ENCODE measurements around the gene DYNLT1.
"Not testable (repeated sequence)": the region's sequence is repeated elsewhere in the genome, so short reads cannot be mapped to it uniquely, and the experiment has no call there.

The DYNLT1 gene

GRCh38 chr6:158644231-158645063 lies at the start of gene DYNLT1:
Gene DYNLT1, minus strand, starts transcription at chr6:158644743. Its CDS starts 35 bp downstream, at chr6:158644708.
- peak; percentile 75 to 89 for DNase-seq

GRCh38 chr6:158688860-158689259 lies 44.3 kb upstream of the DYNLT1 start:
- no peak for DNase-seq

DNA sequence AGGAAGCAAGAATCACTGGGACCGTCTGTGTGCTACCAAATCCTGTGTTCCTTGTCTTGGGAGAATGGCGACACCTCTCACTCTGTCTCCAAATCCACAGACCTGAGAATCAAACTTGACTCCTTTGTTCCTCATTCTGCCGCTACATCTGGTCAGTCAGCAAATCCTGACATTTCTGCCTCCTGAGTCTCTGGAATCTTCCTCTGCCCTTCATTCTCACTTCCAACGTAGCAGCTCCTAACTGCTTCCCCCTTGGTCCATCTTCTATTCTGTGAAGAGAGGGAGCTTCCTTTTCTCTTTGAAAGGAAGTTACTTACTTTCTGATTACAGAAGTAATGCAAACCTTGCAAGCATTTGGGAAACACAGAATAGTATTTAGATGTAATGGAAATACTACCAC lies 43.0 kb upstream of the DYNLT1 start:
- peak; percentile 13 to 34 for DNase-seq

GRCh38 chr6:158686791-158687381 lies 42.3 kb upstream of the DYNLT1 start:
- peak; percentile 91 to 94 for DNase-seq

GRCh38 chr6:158686311-158686710 lies 41.8 kb upstream of the DYNLT1 start:
- no peak for DNase-seq

- DNase-seq: no peak
Measured at GRCh38 chr6:158684745-158685324, 40.3 kb upstream of the DYNLT1 start.

DNA sequence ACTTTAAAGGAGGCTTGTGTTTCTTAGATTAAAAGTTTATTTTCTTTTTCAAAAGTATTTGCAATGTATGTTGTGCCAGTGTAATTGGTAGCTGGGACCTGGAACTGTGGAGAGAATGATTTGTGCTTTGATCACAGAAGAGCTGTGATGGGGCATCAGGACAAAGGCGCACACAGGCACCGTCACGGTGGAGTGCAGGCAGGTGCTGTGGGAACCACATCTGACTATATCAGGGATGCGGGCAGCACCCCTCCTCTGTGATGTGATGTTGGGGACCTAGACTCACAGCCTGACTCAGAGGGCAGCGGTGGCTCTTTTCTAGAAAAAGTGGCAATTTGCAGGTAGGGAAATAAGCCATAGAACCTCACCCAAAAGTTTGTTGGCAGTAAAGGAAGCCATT lies 39.8 kb upstream of the DYNLT1 start:
- DNase-seq: no peak

DNA sequence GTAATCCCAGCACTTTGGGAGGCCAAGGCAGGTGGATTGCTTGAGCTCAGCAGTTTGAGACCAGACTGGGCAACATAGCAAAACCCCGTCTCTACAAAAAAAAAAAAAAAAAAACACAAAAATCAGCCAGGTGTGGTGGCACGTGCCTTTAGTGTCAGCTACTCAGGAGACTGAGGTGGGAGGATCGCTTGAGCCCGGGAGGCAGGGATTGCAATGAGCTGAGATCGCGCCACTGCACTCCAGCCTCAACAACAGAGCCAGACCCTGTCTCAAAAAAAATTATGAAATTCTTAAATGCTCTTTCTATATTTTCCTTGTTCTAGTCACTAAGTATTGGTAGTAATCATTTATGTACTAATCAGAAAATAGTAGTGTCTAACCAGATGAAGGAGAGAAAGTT lies 35.9 kb upstream of the DYNLT1 start:
- DNase-seq: no peak

DNA sequence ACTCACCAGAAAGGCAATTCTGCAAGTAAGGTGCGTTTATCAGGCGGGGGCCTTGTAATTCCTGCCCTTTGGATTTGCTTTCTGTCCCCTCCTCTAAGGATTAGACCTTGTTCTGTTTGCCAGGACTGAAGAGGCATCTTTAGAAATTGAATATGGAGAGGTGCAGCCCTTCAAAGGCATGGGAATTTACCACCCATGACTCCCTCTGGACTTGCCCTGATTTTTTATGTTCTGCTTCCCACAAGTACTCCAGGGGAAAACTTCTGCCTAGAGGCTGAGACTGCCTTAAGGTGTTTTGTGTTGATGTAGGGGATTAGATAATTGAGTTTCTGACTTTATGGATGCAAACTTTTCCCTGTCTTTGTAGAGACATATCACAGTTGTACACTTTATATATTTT lies 35.5 kb upstream of the DYNLT1 start:
- DNase-seq: no peak

DNA sequence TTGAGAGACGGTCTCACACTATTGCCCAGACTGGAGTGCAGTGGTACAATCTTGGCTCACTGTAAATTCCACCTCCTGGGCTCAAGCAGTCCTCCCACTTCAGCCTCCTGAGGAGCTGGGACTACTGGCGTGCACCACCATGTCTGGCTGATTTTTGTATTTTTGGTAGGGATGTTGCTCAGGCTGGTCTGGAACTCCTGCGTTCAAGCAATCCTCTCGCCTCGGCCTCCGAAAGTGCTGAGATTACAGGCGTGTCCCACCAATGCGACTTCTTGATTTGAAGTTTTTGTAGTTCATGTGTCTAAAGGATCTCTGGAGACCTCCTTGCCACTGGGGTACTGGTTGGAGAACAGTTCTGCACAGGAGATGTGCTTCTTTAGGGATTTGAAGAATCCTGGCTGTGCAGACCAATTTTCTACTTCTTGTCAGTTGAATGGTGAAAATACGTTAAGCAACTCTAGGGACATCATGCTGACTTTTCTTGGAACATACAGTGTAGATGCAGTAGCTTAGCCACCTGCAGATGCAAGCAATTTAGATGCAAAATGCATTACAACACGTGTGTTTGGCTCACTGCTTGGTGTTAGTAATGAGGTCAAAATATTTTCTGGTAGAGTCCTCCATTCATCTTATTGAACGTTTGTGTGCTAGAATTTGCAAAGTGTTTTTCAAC lies 33.5 kb upstream of the DYNLT1 start:
- DNase-seq: no peak

GRCh38 chr6:158677094-158677493 lies 32.6 kb upstream of the DYNLT1 start:
- DNase-seq: not testable (repeated sequence)

DNA sequence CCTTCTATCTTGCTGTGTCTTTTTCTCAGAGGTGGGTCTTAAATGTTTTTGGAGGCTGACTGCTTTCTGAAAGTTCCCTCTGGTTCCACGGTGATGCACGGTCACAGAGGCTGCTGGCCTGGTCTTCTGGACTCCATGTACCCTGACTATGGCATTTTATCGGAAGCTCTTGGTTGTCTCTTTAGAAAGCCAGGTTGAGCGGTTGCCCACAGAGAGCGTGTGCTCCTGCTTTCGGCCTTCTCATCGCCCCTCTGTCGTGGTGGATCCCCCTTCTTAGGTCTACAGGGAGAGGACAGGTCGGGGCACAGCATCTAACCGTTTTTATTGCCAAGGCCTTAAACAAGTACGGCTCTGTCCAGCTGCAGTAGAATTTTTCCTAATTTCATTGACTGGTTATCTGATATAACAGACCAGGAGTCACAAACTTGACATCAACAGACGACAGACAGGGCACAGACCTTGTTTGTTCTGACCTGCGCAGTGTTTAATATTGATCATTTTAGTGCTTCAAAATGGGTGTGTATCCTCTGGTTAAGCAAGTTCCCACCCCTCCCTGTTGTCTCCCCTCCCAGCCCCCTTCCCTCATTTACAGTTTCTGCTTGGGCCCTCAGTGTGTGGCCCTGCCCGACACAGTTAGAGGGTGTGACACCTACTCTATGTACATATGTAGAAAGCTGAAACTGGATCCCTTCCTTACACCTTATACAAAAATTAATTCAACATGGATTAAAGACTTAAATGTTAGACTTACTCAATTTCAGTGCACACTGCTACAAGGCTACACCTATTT lies 30.0 kb upstream of the DYNLT1 start:
- no peak for DNase-seq

- DNase-seq: no peak
Measured at GRCh38 chr6:158672726-158673125, 28.2 kb upstream of the DYNLT1 start.

DNA sequence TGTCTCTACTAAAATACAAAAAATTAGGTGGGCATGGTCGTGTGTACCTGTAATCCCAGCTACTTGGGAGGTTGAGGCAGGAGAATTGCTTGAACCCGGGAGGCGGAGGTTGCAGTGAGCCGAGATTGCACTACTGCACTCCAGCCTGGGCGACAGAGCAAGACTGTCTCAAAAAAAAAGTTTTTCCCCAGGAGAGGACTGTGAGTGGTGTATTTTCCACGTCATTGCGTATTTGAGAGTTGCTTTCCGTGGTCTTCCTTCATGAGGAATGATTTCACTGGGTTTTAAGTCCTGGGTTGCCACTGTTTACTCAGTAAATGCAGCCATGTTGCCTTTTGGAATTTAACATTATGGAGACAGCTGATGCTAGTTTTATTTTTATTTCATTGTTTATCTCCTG lies 27.6 kb upstream of the DYNLT1 start:
- DNase-seq: not testable (repeated sequence)

GRCh38 chr6:158669145-158670035 lies 24.8 kb upstream of the DYNLT1 start:
- DNase-seq: no peak

DNA sequence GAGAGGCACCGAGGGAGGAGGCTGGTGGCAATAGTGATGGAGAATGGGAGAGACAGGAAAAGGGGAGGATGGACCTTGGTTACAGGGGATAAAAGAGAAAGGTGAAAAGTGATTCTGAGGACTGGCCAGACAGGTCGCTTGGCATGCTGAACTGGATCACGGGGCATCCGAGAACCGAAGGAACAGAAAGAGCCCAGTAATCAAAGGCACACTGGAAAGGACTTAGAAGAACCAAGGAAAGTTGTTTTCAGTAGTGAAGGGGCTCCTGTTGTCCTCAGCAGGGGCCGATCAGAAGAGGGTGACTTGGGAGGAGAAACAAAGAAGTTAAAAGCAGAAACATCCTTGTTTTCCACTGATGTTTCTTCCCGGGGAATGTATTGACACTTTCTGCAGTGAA lies 24.2 kb upstream of the DYNLT1 start:
- DNase-seq: no peak

DNA sequence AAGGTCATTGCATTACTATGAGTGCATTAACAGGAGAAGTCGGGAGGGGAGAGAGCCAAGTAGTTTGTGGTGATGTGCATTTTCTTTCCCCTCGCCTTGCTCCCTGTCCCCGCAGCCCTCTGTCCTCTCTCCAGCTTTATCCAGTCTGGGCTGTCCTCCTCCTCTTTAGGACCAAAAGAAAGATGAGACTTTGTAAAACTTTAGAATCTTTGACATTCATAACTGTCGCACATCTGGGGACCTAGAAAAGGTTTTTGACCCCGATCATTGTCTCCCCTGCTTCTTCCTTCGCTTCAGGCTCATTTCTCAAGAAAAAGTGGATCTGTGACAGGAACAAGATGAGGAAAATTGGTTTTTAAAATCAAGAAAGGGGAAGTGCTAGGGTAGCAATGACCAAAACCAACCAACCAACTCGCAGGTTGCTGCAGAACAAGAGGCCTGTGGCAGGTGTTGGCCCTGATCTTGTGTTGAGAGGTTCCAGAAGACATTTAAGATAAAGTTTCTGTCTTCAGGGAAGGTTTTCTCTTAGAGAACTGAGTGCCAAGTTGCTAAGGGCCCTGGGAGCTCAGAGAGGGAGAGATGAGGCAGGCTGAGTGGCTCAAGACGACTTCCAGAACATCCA lies 22.9 kb upstream of the DYNLT1 start:
- peak in 1 of 2 experiments; percentile 61 for DNase-seq

DNA sequence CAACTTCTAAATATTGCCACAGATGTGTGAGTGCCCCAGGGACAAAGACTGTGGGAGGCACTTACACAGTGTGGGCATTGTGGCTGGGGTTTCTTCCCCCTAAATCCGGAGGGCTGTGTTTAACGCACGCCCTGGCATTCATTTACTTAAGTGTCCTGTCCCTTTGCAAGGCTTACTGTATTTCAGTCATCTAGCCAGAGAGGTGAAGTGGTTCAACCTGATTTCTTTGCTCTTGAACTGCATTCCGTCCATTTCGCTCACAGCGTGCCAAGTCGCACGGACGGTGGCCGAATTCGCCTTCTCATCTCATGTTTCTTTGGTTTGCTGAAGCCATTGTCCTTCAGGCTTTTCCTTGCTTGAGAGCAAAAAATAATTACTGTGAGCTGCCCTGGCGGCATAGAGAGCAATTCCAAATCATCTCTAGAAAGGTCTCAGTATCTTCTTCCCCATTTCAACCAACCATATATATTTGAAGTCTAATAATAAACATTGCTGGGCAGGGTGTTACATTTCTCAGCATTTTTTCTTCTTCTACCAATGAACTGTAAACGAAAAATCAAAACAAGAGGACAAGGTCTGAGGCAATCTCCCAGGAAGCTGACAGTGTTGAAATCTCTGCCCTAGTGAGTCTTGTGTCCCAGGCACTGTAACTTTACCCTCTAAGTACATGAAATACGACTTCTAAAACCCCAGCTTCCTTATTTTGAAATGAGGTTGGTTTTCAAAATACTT lies 22.3 kb upstream of the DYNLT1 start:
- peak; percentile 98 to 99 for DNase-seq

- no peak for DNase-seq
Measured at GRCh38 chr6:158665332-158665731, 20.8 kb upstream of the DYNLT1 start.

DNA sequence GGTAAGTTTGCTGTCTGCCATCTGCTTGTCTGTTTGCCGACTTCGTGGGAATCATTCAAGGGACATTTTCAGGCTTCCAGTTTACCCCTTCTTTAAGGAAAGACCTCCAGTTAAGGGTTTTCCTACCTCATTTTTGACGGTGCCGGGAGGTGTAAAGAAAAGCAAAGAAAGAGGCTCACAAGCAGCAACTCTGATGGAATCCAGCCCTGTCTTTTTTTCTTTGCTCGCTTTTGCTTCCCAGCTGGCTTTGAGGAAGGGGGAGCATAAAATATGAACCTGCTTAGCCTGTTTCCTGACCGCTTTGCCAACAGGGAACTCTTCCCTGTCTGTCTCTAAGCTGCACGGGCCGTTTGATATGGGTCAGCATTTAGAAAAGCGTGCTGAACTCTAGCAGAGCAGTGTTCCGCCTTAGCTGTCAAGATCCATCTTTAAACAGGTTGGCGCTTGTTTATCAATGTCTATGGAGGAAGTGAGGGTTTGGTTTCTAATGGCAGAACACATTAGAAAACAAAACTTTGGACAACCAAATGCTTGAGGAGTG lies 19.2 kb upstream of the DYNLT1 start:
- DNase-seq: no peak

Measured in Kasumi-1 (cell line).